Measurements from ENCODE around the gene SNORC. TPM values are rescaled to one million over a fixed set of nuclear protein-coding genes. Genes with fewer than 3 reads are reported as not detected.

Gene SNORC
- 0.24 and 1.3 TPM in 2 replicates for total RNA-seq

GRCh38 chr2:232870018-232870765 is at the start of gene SNORC:
TSS of gene SNORC (plus strand) at chr2:232870264. CDS start at chr2:232870342, 78 bp downstream.

Other genes with a start within 250 kb of the SNORC start
- 1.2 TPM in 1 of 2 replicates, not detected in the other for gene EFHD1, start 236.7 kb upstream of the SNORC start, total RNA-seq
- gene GIGYF2, start 172.9 kb upstream of the SNORC start, total RNA-seq, result 38.4 and 39.8 TPM in 2 replicates
- not detected in 2 replicates for gene KCNJ13, start 93.7 kb upstream of the SNORC start, total RNA-seq
- gene NGEF, start 143.0 kb downstream of the SNORC start, total RNA-seq, result 0.21 and 0.96 TPM in 2 replicates
- gene NEU2, start 162.4 kb downstream of the SNORC start, total RNA-seq, result not detected in 2 replicates
- gene INPP5D, start 190.1 kb downstream of the SNORC start, total RNA-seq, result 21.9 and 66.3 TPM in 2 replicates

Measured in tracheal epithelial cell (primary cell).